ENCODE data around the gene CARHSP1.

The CARHSP1 gene

DNA sequence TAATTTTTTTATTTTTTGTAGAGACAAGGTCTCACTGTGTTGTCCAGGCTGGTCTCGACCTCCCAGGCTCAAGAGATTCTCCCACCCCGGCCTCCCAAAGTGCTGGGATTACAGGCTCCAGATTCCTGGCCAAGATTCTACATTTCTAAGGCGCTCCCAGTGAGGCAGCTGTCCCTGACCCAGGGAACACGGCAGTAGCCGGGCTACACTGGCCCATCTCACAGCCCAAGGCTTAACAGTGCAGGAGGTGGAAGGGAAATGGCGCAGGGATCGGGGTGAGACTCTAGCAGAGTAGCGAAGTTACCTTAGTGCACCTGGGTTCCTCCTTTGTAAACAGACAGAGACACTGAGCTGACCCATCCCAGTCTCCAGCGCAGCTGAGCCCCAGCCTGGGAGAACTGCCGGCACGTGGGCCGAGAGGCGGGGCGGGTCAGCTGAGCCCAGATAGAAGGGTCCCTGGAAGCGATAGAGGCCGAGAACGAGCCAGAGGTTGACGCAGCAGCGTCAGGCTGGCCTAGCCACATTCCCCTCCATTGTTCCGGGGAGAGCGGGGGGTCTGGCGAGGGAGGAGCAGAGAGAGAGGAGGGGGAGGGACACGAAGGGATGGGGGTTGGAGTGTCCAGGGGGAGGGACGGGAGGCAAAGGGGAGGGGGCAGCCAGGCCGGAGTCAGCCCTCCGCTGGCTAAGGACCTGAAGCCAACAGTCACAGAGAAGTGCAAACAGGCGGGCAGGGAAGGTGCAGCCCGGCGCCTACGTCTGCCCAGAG lies 2.5 kb downstream of the CARHSP1 start:
- no peak for FAIRE-seq
- DNase-seq (ENCODE audit: insufficient read length, low spot score), result no peak
- TF ChIP-seq PAX5 (IDR thresholded peaks at IDR 0.05; ENCODE audit: insufficient read depth, low read length, severe bottlenecking), result no peak

DNA sequence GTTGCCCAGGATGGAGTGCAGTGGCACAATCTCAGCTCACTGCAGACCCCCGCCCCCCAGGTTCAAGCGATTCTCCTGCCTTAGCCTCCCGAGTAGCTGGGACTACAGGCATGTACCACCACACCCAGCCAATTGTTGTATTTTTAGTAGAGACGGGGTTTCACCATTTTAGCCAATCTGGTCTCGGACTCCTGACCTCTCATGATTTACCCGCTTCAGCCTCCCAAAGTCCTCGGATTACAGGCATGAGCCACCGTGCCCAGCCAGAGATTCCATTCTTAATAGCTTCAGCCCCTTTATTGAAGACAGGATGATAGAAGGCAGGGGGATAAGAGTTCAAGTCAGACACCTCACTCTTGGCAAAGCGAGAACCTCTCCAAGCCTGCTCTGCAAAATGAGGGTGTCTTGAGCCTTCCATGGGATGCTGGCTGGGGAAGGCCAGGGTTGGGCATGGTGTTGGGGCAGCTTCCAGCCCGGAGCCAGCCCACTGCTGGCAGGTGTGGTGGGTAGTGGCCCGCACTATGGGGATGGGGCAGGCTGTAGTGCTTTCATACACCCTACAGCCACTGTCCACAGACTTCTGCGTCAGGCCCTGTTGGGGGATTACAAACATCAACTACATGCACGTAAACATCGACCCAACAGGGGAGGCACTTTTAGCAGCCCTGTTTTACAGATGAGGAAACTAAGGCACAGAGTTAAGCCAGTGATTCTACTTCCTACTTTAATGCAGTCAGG lies 3.5 kb downstream of the CARHSP1 start:
- FAIRE-seq (no peak), DNase-seq (ENCODE audit: insufficient read length, low spot score) (no peak)
- TF ChIP-seq TAF1 (IDR thresholded peaks at IDR 0.05; ENCODE audit: low read depth, low read length) (no peak), POU2F2 (IDR thresholded peaks at IDR 0.05; ENCODE audit: low read depth, low read length) (no peak)

DNA sequence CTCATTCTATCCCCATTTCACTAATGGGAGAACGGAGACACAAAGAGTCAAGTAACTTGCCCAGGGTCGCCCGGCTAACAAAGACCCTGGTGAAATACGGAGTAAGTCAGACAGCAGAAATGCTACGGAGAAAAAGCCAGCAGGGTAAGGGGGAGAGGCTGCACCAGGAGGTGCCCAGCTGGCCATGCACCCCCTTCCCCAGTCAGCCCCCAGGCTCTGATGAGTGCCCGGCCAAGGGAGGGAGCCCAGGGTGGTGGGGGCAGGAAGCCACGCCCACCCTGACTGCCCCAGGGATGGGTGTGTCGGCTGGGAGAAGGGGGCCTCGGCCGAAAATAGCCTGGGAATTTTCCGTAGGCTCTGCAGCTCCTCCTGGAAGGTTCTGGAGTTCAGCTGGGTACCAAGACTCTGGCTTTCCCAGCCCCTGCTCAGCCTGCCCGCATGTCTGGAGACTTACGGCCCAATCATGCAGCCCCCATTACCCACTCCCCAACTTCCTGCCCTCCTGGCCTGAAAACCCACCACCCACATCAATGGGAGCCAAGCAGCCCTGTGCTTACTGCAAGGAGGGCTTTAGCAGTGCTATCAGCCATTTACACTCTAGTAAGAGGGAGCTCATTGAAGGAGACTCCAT lies 4.2 kb downstream of the CARHSP1 start:
- TF ChIP-seq TAF1 (IDR thresholded peaks at IDR 0.05; ENCODE audit: low read depth, low read length), result no peak
- TF ChIP-seq POLR2AphosphoS5 (IDR thresholded peaks at IDR 0.05; ENCODE audit: low read depth, low read length), result no peak
- no peak for TF ChIP-seq POU2F2 (IDR thresholded peaks at IDR 0.05; ENCODE audit: low read depth, low read length)
- TF ChIP-seq POLR2A (IDR thresholded peaks at IDR 0.05; ENCODE audit: low read depth, low read length), result no peak
- no peak for TF ChIP-seq PAX5 (IDR thresholded peaks at IDR 0.05; ENCODE audit: insufficient read depth, low read length, severe bottlenecking)
- no peak for TF ChIP-seq SPI1 (IDR thresholded peaks at IDR 0.05; ENCODE audit: low read depth, low read length)
- FAIRE-seq (no peak), DNase-seq (ENCODE audit: insufficient read length, low spot score) (no peak)

DNA sequence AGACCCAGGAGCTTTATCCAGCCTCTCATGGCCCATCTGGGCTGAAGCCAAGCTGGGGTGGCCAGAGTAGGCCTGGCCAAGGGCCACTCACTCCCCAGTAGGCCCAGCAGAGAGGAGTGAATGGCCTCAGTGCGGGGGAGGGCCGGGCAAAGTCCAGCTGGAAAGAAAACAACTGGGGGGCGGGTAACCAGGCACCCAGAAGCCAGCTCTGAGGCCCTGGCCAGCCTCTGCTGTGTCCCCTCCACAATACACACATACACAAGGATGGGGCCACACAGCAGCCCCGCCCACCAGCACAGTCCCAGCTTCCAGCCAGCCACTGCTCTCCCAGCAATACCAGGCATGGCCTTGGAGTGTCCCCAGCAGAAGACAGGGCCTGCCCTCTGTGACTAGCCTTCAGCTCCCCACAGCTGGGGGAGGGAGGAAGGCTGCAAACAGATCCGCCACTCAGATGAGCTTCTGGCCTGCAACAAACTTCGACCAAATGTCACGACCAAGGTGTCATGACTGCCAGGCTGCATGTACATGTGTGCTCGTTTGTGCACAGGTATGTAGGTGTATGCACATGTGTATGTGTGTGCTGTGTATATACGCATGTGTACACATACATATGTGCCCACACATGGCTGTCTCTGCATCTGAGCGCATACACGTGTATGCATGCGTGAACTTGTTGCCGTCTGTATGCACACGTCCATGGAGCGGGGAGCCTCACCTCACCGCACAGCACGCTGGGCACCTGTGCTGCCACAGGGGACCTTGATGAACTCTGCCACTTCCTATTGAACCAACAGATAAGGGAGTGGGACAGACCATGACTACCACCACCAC lies 5.0 kb downstream of the CARHSP1 start:
- no peak for DNase-seq (ENCODE audit: insufficient read length, low spot score)
- peak; percentile 69 for FAIRE-seq
- TF ChIP-seq POLR2AphosphoS5 (IDR thresholded peaks at IDR 0.05; ENCODE audit: low read depth, low read length) (peak; percentile 50; the same call in 1 of the 2 replicates), POLR2A (IDR thresholded peaks at IDR 0.05; ENCODE audit: low read depth, low read length) (no peak; the same call in 1 of the 2 replicates), PAX5 (IDR thresholded peaks at IDR 0.05; ENCODE audit: insufficient read depth, low read length, severe bottlenecking) (no peak)

DNA sequence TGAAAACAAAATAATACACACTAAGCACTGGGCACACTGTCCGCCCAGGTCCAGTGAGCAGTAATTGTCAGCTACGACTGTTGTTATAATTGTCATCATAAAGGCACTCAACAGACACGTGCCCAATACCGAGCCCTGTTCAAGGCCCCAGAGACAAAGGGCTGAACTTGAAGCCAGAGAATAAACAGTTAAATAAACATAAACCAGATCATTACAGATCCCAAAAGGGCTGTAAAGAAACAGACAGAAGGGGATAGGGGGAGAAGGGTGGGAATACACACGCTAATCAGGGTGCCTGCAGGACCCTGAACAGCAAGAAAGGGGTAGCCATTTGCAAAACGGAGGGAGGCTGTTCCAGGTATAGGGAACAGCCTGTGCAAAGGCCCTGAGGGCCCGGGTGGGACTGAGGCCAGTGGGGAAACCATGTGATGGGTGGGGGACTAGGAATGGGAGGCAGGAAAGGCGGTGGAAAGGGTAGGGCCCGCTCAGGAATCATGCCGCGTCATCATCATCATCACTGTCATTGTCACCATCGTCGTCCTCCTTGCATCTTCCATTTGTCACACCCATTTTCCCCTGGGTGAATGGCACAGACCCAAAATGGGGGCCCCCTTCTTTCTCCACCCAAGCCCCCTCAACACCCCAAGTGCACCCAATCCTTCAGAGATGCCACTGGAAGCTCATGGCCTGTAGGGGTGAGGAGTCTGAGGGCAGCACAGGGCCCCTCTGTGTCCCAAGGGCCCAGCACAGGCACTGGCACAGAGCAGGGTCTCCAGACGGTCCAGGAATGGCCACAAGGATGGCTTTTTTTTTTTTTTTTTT lies 6.3 kb downstream of the CARHSP1 start:
- no peak for DNase-seq (ENCODE audit: insufficient read length, low spot score)
- no peak for FAIRE-seq
- TF ChIP-seq SPI1 (IDR thresholded peaks at IDR 0.05; ENCODE audit: low read depth, low read length) (no peak), POU2F2 (IDR thresholded peaks at IDR 0.05; ENCODE audit: low read depth, low read length) (0 out of 2 replicates have a peak, but pooled peaks have one; percentile 8), TAF1 (IDR thresholded peaks at IDR 0.05; ENCODE audit: low read depth, low read length) (no peak), POLR2AphosphoS5 (IDR thresholded peaks at IDR 0.05; ENCODE audit: low read depth, low read length) (no peak), POLR2A (IDR thresholded peaks at IDR 0.05; ENCODE audit: low read depth, low read length) (0 out of 2 replicates have a peak, but pooled peaks have one; percentile 15)

DNA sequence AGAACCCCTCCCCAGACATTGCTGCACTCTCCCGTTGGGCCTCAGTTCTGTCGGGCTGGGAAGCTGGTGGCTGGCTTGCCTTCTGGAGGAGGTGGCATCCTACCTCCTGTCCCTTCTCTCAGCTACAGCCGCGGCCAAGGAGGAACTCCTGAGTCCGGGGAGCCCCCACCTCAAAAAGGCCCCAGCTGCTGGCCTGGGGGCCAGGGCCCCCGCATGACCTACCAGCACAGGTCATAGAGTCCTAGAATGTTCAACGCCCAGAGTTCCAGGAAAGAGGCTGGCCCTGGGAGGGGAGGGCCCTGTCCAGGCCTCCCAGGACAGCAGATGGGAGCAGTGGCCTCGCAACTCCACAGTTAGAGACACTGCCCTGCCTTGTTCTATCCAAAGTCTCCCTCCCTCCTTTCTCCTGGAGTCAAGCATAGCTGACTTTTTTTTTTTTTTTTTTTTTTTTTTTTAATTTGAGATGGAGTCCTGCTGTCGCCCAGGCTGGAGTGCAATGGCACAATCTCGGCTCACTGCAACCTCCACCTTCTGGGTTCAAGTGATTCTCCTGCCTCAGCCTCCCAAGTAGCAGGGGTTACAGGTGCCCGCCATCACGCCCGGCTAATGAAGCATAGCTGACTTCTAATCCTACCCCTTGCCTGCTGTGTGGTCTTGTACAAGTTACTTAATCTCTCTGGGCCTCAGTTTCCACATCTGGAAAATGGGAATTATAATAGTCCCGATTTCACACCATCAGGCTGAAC lies 7.1 kb downstream of the CARHSP1 start:
- TF ChIP-seq POU2F2 (IDR thresholded peaks at IDR 0.05; ENCODE audit: low read depth, low read length) (no peak), POLR2A (IDR thresholded peaks at IDR 0.05; ENCODE audit: low read depth, low read length) (no peak), POLR2AphosphoS5 (IDR thresholded peaks at IDR 0.05; ENCODE audit: low read depth, low read length) (no peak), SPI1 (IDR thresholded peaks at IDR 0.05; ENCODE audit: low read depth, low read length) (no peak), TAF1 (IDR thresholded peaks at IDR 0.05; ENCODE audit: low read depth, low read length) (no peak), PAX5 (IDR thresholded peaks at IDR 0.05; ENCODE audit: insufficient read depth, low read length, severe bottlenecking) (no peak)
- DNase-seq (ENCODE audit: insufficient read length, low spot score), result no peak
- no peak for FAIRE-seq

DNA sequence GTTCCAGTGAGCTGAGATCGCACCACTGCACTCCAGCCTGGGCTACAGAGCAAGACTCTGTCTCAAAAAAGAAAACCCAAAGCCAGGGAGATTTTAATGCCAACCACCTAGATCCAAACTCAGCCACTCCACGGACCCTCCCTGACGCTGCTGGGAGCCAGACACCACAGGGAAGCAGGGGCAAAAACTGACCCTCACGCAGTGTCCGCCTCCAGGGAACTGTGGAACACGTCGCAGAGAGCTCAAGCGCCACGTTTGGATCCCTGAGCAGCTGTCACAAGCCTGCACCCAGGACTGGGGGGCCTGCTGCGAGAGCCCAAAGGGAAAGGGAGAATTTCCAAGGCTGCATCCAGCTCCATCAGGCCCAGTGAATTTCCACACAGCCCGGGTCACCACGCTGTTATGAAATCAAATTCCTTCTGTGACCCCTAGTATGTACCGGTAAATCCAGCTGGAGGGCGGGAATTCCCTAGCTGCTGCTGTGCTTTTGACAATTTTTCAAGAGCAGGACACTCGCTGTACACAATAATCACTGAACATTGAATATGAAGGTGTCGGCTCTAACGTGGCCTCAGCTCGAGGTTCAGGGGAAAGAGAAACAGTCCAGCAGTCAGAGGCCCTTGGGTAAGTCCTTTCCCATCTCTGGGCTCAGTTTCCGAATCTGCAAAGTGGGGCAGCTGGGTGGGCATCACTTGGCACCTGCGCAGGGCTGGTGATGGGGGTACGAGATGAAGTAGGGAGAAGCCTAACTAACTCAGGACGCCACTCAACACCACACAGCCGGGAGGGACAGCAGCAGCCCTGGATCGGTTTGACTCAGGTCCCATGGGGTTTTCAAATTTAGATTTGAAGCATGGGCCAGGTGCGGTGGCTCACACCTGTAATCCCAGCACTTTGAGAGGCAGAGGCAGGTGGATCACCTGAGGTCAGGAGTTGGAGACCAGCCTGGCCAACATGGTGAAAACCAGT lies 8.6 kb downstream of the CARHSP1 start:
- no peak for TF ChIP-seq POLR2AphosphoS5 (IDR thresholded peaks at IDR 0.05; ENCODE audit: low read depth, low read length)
- no peak for TF ChIP-seq SPI1 (IDR thresholded peaks at IDR 0.05; ENCODE audit: low read depth, low read length)
- no peak for TF ChIP-seq POU2F2 (IDR thresholded peaks at IDR 0.05; ENCODE audit: low read depth, low read length)
- no peak for TF ChIP-seq TAF1 (IDR thresholded peaks at IDR 0.05; ENCODE audit: low read depth, low read length)
- TF ChIP-seq POLR2A (IDR thresholded peaks at IDR 0.05; ENCODE audit: low read depth, low read length), result no peak
- TF ChIP-seq PAX5 (IDR thresholded peaks at IDR 0.05; ENCODE audit: insufficient read depth, low read length, severe bottlenecking), result no peak
- DNase-seq (ENCODE audit: insufficient read length, low spot score) (no peak), FAIRE-seq (no peak)
